Measurements from ENCODE around the gene C9orf50.
"Not testable (repeated sequence)": the region's sequence is repeated elsewhere in the genome, so short reads cannot be mapped to it uniquely, and the experiment has no call there.

The C9orf50 gene

GRCh38 chr9:129610473-129611306, 10.2 kb downstream of the C9orf50 start:
- DNase-seq (ENCODE audit: low spot score): peak; percentile 75

- no peak for DNase-seq (ENCODE audit: low spot score)
Measured at GRCh38 chr9:129610213-129610472, 10.8 kb downstream of the C9orf50 start.

GRCh38 chr9:129609486-129610212, 11.3 kb downstream of the C9orf50 start:
- DNase-seq (ENCODE audit: low spot score): peak; percentile 35

- DNase-seq (ENCODE audit: low spot score): no peak
Measured at GRCh38 chr9:129608561-129609481, 12.1 kb downstream of the C9orf50 start.

GRCh38 chr9:129607027-129607387, 13.9 kb downstream of the C9orf50 start:
- DNase-seq (ENCODE audit: low spot score): no peak

GRCh38 chr9:129606161-129607026, 14.5 kb downstream of the C9orf50 start:
- no peak for DNase-seq (ENCODE audit: low spot score)

GRCh38 chr9:129604766-129605163, 16.1 kb downstream of the C9orf50 start:
- no peak for DNase-seq (ENCODE audit: low spot score)

GRCh38 chr9:129604056-129604765, 16.7 kb downstream of the C9orf50 start:
- DNase-seq (ENCODE audit: low spot score): no peak

- no peak for DNase-seq (ENCODE audit: low spot score)
Measured at GRCh38 chr9:129602598-129603415, 18.1 kb downstream of the C9orf50 start.

- no peak for DNase-seq (ENCODE audit: low spot score)
Measured at GRCh38 chr9:129601082-129601674, 19.7 kb downstream of the C9orf50 start.

- no peak for DNase-seq (ENCODE audit: low spot score)
Measured at GRCh38 chr9:129598089-129598596, 22.8 kb downstream of the C9orf50 start.

- DNase-seq (ENCODE audit: low spot score): no peak
Measured at GRCh38 chr9:129597355-129598088, 23.4 kb downstream of the C9orf50 start.

- DNase-seq (ENCODE audit: low spot score): no peak
Measured at GRCh38 chr9:129596541-129597331, 24.2 kb downstream of the C9orf50 start.

- DNase-seq (ENCODE audit: low spot score): no peak
Measured at GRCh38 chr9:129595903-129596540, 24.9 kb downstream of the C9orf50 start.

GRCh38 chr9:129595311-129595741, 25.6 kb downstream of the C9orf50 start:
- no peak for DNase-seq (ENCODE audit: low spot score)

GRCh38 chr9:129594632-129595031, 26.3 kb downstream of the C9orf50 start:
- DNase-seq (ENCODE audit: low spot score): no peak

- DNase-seq (ENCODE audit: low spot score): not testable (repeated sequence)
Measured at GRCh38 chr9:129592790-129593189, 28.1 kb downstream of the C9orf50 start.

Measured in NAMALWA (cell line).